Neural crest cell (in vitro differentiated cells): Measurements from ENCODE around the gene CLSTN2. TPM values are rescaled to one million over a fixed set of nuclear protein-coding genes. Genes with fewer than 3 reads are reported as not detected.

Source experiments
- DNase-seq: peaks from one replicate; pipeline ENCODE4 v3.0.0; 2021; ENCODE audit warnings: low read depth, mixed read lengths, low spot score
- H3K27ac Mint-ChIP-seq: one replicate; pipeline ENCODE4 v1.8.0; 2021; ENCODE audit warnings: mild to moderate bottlenecking, mixed read lengths; ENCODE audit not compliant: unreplicated experiment
- H3K27me3 Mint-ChIP-seq: 2 replicates; pipeline ENCODE4 v1.8.0; 2021; ENCODE audit warnings: low read depth, mild to moderate bottlenecking, mixed read lengths
- H3K36me3 Mint-ChIP-seq: 2 replicates; pipeline ENCODE4 v1.8.0; 2021; ENCODE audit warnings: low read depth, mild to moderate bottlenecking, mixed read lengths
- H3K4me1 Mint-ChIP-seq: 2 replicates; pipeline ENCODE4 v1.8.0; 2021; ENCODE audit warnings: mixed read lengths
- H3K4me3 Mint-ChIP-seq: one replicate; pipeline ENCODE4 v1.8.0; 2021; ENCODE audit warnings: mild to moderate bottlenecking, mixed read lengths
- H3K9me3 Mint-ChIP-seq: 2 replicates; pipeline ENCODE4 v1.8.0; 2021; ENCODE audit warnings: mixed read lengths
- total RNA-seq: library from RNA; stranded (reverse); gene quantifications from 2 replicates; pipeline ENCODE4 v1.2.1, GENCODE V29; 2021
- TF ChIP-seq, protein P1 (sequence below): fragments of 200-600 bp; sonication (generic); conservative IDR thresholded peaks from 2 replicates; pipeline ENCODE4 v1.5.0; 2021; ENCODE audit warnings: antibody characterized with exemption, mild to moderate bottlenecking

The CLSTN2 gene
- total RNA-seq, 1 donor from 2014 or later, result 1.9 TPM

DNA sequence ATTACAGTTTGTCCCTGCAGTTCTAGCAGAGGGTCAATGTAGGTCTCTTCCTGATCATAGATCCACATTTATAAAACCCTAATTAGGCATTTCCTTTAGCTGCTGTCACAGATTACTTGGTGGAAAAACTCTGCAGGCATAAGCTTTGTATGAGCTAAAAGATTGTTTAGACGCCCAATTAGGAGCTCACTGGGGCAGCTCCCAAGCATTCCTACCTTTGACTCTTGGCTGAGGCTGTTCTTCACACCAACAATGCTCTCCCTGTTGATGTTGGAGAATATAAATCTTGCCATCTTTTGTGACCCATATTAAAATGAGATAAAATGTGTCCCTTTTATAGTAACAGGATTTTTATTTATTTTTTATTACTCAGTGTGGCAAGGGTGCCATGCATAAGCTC is 594.6 kb downstream of the CLSTN2 start:
- peaks cover 3% of the 10 kb centered on the region for H3K27me3 Mint-ChIP-seq
- TF ChIP-seq, protein P1, sequence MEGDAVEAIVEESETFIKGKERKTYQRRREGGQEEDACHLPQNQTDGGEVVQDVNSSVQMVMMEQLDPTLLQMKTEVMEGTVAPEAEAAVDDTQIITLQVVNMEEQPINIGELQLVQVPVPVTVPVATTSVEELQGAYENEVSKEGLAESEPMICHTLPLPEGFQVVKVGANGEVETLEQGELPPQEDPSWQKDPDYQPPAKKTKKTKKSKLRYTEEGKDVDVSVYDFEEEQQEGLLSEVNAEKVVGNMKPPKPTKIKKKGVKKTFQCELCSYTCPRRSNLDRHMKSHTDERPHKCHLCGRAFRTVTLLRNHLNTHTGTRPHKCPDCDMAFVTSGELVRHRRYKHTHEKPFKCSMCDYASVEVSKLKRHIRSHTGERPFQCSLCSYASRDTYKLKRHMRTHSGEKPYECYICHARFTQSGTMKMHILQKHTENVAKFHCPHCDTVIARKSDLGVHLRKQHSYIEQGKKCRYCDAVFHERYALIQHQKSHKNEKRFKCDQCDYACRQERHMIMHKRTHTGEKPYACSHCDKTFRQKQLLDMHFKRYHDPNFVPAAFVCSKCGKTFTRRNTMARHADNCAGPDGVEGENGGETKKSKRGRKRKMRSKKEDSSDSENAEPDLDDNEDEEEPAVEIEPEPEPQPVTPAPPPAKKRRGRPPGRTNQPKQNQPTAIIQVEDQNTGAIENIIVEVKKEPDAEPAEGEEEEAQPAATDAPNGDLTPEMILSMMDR, result no peak
- peaks cover 2% of the 10 kb centered on the region for H3K9me3 Mint-ChIP-seq
- H3K36me3 Mint-ChIP-seq, result no peaks in the 10 kb centered on the region
- H3K4me3 Mint-ChIP-seq, result no peak overlapping the region
- no peak for DNase-seq
- no peak overlapping the region for H3K27ac Mint-ChIP-seq
- H3K4me1 Mint-ChIP-seq, result no peaks in the 10 kb centered on the region

DNA sequence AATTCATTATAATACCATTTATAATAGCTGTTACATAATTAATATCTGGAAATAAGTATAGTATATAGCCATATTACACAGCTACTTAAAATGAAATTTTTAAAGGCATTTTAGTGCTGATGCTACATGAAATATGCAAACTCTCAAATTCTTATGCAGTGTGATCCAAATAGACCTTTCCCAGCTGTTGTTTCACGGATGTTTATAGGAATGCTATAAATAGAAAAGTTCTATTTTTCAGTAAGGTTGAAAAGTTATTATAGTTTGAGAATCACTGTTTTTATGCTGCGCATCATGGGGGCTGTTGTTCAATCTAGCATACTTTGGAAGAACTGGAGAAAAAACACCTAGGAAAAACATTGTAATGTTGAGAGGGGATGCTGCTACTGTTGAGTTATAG is 595.1 kb downstream of the CLSTN2 start:
- Mint-ChIP-seq H3K27ac (no peak overlapping the region), H3K4me1 (no peaks in the 10 kb centered on the region), H3K36me3 (peaks cover 3% of the 10 kb centered on the region), H3K4me3 (no peak overlapping the region), H3K9me3 (peaks cover 6% of the 10 kb centered on the region), H3K27me3 (peaks cover 3% of the 10 kb centered on the region)
- TF ChIP-seq, protein P1, result no peak
- no peak for DNase-seq

DNA sequence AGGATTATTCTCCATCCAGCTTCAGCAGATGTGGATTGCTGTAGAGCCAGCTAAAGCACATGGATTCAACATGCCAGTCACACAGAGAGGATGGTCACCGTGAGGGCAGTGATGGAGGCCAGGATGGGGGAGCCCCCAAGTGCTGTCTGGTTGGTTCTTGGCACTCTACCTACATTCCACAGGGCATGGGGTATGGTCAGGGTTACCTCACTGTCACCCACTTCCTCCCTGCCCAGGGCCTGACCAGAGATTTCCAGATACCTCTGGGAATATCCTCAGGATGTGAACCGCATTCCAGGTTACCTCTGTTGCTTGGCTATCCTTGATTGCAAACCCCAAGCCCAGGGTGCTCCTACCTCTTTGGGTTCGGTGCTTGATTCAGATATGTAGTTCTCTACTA is 595.6 kb downstream of the CLSTN2 start:
- H3K4me3 Mint-ChIP-seq, result no peak overlapping the region
- TF ChIP-seq, protein P1, result no peak
- H3K27me3 Mint-ChIP-seq, result peaks cover 3% of the 10 kb centered on the region
- peaks cover 6% of the 10 kb centered on the region for H3K9me3 Mint-ChIP-seq
- H3K4me1 Mint-ChIP-seq, result no peaks in the 10 kb centered on the region
- DNase-seq, result no peak
- no peak overlapping the region for H3K27ac Mint-ChIP-seq
- peaks cover 3% of the 10 kb centered on the region for H3K36me3 Mint-ChIP-seq

DNA sequence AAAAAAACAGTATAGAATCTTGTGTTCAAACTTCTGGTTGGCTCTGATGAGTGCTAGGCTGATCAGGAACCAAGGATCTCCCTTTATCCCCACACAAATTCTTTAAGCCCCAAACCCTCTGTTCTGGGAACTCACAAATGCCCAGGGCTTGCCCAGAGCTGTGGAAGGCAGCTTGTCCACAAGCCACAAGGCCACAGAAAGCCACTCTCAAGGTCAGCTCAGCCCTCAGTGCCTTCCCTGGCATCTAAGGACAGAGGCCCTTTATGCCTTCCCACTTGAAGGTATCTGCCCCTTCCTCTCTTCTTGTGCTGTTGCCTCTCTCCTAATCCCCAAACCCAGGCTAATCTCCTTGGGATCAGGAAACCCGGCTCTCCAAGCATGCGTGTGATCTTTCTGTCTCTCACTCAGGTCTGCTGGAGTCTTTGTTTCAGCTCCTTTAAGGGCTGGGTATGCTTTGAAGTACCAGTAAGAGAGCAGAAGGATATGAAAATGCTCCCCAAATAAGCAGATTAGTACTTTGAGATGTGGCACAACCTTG is 597.9 kb downstream of the CLSTN2 start:
- Mint-ChIP-seq H3K27ac (no peak overlapping the region), H3K36me3 (peaks cover 3% of the 10 kb centered on the region), H3K4me3 (no peak overlapping the region), H3K27me3 (peaks cover 3% of the 10 kb centered on the region), H3K9me3 (peaks cover 6% of the 10 kb centered on the region), H3K4me1 (no peaks in the 10 kb centered on the region)
- DNase-seq, result no peak
- TF ChIP-seq, protein P1, result no peak

DNA sequence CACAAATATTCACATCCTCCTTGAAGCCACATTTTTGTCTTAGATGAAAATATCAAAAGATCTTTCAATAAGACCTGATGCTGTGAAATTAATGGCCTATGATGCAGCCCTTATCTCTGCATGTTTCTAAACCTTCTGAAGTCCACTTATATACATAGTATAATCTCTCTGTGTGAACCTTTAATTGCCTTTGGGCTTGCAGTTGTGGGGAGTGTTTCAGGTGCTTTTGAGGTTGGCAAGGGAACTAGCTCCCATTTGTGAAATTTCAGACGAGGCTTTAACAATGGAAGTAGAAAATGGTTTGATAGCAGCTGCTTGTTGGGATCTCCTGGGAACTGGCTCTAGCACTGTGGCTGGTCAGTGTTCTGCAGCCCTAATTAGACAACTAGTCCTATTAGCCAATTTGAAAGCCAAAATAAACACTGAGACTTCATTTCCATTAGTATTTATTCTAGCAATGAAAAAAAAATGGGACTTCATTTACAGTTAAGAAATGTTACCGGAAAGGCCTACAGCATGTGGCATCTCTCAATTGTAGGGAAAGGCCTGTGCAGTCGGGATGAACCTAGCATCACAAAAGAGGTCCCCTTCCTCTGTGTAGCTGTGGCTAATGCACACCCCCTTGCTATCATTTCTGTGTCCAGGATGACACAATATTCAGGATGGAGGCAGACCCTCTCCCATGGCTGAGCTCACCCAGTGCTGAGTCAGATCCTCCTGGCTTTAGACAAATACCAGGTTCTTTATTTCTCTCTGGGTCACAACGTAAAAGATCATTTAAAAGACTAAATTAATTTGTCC is 602.1 kb downstream of the CLSTN2 start:
- TF ChIP-seq, protein P1, result no peak
- H3K4me3 Mint-ChIP-seq, result no peak overlapping the region
- no peak for DNase-seq
- peaks cover 6% of the 10 kb centered on the region for H3K9me3 Mint-ChIP-seq
- no peaks in the 10 kb centered on the region for H3K4me1 Mint-ChIP-seq
- H3K36me3 Mint-ChIP-seq, result peaks cover 3% of the 10 kb centered on the region
- no peaks in the 10 kb centered on the region for H3K27me3 Mint-ChIP-seq
- H3K27ac Mint-ChIP-seq, result no peak overlapping the region
